ENCODE measurements around the gene SKAP2.

GRCh38 chr7:26657206-26657641, 207.2 kb downstream of the SKAP2 start:
- TF ChIP-seq CTCF (IDR thresholded peaks at IDR 0.05) (no peak), POLR2AphosphoS5 (IDR thresholded peaks at IDR 0.05) (no peak)
